NCI-H69 (cell line): ENCODE measurements around the gene KARS1.
A peak's percentile ranks its signal among the peaks of the same experiment; 100 is the strongest.
"Not testable (repeated sequence)": the region's sequence is repeated elsewhere in the genome, so short reads cannot be mapped to it uniquely, and the experiment has no call there.

Source experiments
- DNase-seq: peaks from one replicate; lab custom pipeline; 2025; lab: John Stamatoyannopoulos, UW

KARS1 gene

DNA sequence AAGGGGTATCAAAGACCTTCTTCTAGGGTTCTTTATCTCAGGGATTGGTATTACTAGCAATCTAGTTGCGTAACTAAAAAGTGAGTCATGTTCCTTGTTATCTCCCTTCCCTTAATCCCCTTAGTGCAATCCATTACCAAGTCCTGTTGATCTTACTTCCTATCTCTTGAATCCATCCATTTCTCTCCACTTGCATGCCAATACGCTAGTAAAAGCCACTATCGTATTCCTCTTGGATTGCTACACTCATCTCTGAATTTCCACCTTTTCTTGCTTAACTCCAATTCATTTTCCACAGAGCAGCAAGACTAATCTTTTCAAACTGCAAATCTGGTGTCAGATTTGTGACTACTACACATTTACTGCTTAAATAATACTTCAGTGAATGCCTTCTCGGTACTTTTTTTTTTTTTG is 22.5 kb downstream of the KARS1 start:
- no peak for DNase-seq

DNA sequence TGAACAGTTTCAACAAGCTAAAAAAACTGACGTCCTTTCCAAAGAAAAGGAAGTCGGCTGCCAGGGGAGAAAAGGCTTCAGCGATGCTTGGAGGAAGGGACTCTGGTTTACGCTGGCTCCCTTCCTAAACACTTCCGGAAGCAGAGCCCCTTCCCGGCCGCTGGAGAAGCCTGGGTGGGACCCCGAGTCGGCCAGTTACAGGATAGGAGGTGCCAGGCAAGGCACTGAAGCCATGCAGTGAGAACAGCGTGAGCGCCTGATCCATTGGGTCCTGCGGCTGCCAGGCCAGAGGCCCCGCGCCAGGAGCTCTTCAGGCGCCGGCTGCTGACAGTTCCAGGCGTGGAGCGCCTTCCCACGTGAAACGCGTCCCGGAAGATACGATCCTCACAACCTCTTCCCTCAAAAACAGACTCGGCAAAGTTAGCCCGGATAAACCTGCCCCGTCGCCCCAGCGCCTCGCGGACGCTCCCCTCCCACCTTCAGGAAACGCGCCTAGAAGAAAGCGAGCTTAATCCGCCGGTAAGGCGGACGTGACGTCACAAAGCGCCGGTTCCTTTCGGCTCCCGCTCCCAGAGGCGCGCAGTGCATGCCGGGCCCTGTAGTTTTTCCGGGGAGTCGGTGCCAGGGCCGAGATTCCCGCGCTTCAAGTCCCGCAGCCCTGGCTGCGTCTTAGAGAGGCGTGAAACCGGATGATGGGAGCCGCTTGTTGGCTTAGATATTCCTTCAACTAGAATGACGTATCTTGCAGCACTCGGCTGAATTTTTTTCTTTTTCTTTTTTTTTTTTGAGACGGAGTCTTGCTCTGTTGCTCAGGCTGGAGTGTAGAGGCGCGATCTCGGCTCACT is 24.5 kb downstream of the KARS1 start, which contains the start of gene ADAT1:
TSS of gene ADAT1 (minus strand) at position 521 of the 845 bp plus-strand sequence. CDS start 2,482 bp downstream, outside the sequence.
- DNase-seq, result peak; percentile 97

DNA sequence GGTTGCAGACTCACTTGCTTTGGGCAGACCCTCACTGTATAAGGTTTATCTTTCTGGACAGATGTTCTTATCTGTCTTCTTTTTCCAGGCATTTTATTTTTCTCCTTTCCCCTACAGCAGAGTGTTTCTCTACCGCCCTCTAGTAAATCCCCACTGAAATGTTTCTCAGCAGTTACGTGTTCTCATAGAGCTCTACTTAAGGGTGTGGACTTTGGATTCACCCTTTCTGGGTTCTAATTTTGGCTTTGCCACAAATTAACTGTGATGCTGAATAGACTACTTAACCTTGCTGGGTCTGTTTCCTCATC is 26.3 kb downstream of the KARS1 start:
- peak; percentile 56 for DNase-seq

DNA sequence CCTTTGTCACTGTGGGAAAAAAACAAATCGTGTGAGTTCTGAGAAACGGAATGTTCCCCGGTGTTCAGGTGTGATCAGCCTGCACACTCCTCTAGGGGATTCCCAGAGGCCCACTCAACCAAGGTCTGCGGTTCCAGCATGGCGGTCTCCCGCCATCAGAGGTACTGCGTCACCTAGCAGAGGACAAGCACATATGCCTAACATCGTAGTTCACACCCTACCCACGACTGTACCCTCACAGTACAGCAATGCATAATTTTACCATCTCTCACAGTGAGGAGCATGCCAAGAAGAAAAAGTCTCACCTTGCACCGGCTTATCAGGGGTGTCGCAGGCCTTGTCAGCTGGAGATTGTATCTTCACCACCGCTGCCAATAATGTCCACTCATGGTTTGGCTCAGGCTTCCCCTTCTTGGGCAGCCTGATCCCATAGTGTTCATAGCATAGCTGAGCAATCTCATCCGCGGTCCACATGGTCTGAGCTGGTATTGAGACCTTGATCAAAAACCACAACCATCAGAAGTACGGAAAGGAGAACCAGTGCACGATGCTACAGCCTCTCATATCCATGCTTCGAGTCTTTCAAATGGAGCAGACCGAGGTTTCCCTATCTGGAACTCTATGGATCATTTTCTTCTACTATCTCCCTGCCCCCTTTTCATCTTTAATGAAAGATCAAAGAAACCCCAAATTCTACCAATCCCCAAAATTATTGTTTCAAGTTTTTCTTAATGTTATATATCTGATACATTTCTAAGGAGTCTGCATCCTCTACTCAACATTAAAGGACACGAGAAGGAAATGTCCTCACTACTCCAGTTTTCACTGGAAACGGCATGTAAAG is 26.9 kb downstream of the KARS1 start:
- no peak for DNase-seq

DNA sequence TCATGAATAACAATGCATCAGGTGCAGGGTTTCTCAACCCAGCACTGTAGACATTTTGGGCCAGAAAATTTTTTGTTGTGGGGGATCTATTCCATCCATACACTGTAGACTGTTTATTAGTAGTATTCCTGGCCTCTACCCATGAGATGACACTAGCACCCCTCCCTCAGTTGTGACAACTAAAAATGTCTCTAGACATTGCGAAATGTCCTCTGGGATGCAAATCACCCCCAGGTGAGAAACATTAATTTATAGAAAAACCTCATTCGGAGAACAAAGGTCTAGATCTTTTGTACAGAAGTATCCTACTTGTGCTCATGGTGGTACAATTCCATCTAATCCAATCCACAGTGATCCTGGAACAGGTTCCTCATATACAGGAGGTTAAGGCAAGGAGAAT is 28.7 kb downstream of the KARS1 start:
- DNase-seq, result no peak

DNA sequence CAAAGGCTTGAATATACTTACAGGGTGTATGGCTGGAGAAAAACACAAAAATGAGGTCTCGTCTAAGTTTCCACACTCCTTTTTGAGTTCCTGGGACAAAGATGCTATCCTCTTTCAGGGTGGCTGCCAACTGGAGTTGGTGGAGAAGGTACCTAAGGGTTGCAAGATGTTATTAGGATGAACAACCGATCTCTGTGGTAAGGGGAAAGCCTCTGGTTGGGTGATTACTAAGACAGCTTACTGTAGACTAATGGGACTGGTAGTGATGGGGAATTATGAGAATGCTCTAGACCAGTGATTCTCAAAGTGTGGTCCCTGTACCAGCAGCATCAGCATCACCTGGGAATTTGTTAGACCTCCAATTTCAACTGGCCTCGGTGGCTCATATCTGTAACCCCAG is 30.3 kb downstream of the KARS1 start:
- no peak for DNase-seq

DNA sequence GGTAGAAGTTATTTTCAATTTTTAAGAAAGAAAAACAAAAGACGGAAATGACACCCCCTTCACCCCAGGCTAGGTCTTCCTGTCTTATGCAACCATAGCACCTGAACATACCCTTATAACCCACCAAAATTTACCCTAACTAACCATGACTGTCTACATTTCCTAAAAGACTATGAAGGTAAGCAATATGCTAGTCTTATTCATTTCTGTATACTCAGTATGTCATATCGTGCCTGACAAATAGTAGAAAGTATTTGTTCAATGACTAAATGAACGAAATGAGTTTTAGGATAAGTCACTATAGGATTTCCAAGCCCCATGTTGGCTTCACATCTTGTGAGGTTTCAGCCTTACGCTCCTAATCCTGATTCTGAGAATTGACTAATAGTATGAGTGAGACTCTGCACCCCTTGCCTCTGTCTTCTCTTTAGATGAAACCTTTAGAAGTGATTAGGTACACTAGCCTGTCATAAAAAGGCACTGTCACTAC is 30.9 kb downstream of the KARS1 start:
- no peak for DNase-seq

DNA sequence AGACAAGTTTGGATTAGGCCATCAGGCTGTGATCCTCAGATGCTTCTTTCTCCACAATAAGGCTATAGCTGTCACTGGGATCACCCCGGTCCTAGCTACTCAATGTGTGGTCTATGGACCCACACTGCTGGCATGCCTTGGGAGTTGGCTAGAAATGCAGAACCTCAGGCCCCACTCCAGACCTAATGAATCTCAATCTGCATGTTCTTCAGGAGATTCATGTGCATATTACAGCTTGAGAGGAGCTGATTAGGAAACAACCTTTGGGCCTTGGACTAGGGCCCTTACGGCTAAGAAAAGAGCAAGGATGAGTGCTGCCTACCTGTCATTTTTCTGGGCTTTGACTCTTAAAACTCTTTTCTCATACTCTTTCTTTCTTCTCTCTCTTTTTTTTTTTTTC is 31.8 kb downstream of the KARS1 start:
- DNase-seq, result no peak

DNA sequence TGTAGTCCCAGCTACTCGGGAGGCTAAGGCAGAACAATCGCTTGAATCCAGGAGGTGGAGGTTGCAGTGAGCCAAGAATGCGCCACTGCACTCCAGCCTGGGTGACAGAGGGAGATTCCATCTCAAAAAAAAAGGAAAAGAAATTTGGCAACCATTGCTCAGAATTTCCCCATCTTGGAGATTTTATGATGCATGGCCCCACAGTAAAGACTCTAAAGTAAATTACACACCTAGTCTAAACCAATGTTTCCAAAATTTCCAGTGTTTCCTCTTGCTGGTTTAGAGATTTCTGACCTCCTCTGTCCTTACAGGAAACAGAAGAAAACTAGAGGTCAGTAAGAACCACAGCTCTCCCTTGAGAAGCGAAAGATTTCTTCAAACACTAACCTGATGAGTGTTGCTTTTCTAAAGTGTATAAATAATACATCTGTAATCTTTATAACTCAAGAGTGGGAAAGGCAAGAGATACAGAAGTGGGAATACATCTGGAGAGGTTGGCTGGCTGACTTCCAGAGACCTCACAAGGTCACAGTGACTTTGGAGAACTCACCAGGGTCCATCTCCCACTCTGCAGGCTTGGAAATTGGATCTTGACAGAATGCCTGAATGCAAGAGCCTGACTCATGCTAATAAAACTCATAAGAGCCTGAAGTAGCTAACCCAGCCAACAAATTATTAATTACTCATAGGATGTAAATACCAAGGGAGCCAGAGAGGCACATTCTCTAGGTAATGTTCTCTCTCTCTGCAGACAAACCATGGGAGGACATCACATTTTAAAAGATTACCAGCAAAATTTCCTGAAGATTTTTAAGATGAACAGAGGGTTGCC is 33.2 kb downstream of the KARS1 start:
- no peak for DNase-seq

DNA sequence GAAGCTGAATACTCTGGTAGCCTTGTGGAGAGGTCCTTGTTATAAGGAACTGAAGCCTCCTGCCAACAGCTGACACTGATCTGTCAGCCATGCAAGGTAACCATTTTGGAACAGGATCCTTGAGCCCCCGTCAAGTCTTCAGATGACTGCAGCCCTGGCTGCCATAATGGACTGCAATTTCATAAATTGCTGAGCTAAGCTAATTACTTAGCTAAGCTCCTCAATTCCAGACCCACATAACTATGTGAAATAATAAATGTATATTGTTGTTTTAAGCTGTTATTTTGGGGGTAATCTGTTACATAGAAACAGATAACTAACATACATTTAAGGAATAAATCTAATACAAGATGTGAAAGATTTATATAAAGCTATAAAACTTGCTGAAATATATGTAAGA is 41.0 kb downstream of the KARS1 start:
- DNase-seq, result no peak

DNA sequence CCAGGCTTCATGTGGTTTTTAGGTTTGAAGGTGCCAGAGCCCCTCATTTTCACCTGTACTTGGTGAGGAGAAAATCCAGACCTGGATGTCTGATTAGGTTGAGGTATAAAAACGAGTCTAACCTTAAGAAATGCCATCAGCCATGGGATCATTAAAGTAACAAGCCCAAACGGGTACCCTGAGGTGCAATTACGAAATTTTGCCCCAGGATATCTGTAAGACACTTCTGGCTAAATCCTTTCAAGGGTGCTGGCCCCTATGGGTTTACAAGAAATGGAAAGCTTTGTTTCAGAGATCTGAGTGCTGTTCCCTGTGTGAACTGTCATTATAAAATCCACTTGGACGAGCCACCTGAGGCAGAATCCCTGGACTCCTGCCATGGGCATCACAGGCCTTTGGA is 44.2 kb downstream of the KARS1 start:
- DNase-seq, result no peak

DNA sequence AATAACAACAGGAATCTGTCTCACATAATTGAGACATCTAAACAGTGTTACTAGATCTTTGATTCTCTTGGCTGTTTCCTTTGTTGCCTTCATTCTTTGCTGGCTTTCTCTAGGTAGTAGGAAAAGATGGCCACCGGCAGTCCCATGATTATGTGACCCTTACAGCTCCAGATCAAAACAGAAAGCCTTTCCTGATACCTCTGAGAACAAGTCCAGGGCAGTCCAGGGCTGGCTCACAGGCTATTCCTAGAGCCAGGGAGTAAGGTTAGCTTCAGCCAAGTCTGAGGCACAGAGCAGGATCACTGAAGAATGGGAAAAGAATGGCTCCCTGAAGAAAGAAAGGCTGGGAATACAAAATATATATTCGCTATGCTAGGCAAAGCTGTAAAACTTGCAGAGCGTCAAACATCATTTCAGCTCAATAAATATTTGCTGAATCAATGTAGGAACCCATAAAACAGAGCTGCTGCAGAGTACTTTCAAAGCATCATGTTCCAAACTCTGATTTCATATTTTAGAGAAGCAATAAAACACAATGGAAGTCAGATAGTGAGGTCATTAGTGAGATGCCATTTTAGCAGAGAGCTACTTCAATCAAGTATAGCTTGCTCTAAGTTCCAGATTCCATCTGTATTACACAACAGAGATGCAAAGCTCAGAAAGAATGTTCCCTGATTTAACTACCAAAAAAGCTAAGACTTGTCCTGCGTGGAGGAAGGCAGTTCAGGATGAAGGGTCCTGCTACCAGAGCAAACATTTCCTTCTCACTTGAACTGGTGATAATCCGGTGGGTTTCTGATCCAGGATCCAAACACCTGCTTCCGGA is 47.8 kb downstream of the KARS1 start:
- no peak for DNase-seq

DNA sequence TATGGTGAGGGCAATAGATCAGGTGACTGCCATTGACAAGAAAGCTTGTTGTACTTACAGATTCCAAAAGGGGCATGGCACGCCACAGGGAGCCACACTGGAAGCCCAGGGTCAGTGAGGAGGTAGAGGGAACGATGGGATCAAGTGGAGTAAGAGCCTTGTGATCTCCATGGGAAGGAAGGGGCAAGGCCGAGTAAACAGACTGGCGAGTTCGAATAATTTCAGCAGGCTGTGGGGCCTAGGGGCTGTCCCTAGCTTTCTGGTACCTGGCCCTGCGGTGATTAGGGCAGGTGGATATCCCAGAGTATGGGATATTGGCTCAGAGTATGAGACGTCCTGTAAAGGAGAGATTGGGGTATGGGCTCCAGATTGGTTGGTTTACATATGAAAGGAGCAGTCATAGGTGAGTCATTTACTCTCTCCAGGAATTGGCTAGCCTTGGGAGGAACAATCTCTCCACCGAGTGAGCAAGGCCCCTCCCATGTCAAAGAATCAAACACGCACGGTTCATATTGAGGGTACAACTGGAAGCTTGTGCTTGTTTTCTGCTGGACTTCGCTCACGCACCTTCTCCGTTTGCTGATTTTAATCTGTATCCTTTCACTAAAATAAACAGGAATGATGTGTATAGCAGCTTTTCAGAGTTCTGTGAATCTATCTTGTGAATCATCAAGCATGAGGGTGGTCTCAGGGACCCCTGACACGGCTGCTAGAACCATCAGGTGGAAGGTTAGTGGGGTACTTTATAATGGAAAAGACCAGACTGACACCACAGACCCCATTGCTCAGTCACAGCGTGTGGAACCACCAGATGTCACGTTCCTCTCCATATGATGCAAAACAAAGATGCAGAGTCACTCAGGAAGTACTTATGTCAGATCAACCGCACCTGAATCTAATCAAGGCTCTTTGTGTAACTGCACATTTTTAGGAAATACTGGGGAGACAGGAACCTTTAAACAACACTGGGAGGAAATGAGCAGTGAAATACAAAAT is 53.3 kb downstream of the KARS1 start:
- no peak for DNase-seq

DNA sequence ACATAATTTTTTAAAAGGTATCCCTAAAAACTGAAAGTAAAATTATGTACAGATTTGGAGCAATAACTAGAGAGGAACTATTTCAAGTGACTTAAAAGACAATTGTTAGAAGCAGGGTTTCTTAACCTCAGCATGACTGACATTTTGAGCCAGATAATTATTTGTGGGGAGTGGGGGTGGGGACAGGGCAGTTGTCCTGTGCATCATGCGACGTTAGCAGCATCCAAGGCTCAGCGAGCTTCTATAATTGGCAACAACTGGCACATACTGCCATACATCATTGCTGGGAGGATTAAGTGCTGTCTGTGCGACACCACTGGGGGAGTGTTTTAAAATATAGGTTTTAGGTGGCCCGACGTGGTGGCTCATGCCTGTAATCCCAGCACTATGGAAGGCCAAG is 54.2 kb downstream of the KARS1 start:
- DNase-seq, result no peak

DNA sequence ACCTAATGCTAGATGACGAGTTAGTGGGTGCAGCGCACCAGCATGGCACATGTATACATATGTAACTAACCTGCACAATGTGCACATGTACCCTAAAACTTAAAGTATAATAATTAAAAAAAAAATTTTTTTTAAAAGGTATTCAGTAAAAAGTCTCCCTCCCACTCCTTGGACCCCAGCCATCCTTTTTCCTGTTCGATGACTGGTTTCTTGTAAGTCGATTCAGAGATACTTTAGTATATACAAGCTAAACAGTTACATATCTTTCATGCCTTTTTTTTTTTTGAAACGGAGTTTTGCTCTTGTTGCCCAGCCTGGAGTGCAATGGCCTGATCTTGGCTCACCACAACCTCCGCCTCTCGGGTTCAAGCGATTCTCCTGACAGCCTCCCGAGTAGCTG is 55.5 kb downstream of the KARS1 start:
- not testable (repeated sequence) for DNase-seq

DNA sequence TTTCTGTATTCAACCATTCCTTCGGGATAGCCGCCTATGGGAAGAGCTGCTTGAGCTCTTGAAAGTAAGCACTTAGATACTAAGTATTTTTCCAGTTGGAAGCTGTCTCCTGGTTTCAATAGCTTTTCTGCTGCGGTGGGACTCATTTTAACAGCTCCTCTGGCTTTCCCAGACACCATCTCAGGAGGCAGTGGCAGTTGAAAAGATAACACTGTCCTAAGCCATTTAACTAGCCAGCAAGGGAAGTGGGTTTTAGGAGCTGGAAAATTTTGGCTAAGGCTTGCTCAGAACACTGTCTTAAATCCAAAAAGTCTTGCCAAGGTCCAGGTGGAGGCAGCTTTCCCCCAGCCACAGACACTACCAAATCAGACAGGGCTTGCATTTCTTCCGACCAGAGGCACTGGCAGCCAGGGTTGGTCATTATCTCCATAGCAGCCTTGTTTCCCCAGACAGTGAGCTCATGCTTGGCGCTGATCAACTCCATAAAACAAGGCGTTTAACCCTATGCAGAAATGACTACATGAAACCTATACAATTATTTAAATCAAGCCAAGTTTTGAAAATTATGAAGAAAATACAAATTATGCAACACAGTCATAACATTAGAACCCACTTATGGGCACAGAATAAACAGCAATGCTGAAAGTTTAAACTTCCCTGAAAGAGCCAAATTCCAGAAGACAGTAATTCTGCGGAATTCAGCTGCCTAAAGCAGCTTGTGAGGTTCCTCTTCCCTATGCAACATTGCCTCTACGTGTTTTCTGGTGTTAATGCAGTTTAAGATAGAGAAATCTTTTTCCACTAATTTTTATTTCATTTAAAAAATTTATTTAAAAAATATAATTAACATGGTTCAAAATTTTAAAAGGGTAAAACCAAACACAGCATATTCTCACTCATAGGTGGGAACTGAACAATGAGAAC is 56.3 kb downstream of the KARS1 start:
- peak; percentile 7 for DNase-seq

DNA sequence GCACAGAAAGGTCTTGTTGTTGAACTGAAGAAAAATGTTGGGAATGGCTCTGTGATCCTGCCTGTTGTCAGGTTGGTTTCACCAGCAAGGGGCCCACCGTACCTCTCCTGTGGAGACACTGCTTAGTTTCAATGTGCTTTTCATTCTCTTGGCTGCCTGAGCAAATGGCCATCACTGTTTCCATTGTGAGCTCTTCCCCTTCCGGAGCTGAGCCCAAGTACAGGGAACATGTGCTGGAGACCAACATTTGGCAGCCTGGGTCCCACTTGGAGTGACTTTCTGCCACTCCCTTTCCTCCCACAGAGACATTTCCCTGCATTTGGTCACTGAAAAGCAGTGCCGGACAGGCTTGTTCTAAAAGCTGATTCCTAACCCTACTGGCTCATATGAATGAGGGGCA is 58.2 kb downstream of the KARS1 start:
- no peak for DNase-seq

DNA sequence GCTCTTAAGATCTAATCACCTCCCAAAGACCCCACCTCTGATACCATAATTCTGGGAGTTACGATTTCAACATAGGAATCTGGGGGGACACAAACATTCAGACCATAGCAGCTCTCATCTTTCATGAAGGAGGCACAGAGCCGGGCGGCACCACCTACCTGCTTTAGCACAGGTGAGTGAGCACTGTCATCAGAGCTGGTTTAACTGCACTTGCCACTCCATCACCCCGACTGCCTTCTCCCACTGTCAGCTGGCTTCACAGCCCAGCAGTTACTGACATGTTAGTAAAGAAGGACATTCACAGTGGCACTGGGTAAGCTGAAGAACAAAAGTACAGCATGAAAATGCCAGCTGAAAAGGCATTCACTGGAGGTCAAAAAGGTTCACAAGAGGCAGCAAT is 58.7 kb downstream of the KARS1 start:
- no peak for DNase-seq

DNA sequence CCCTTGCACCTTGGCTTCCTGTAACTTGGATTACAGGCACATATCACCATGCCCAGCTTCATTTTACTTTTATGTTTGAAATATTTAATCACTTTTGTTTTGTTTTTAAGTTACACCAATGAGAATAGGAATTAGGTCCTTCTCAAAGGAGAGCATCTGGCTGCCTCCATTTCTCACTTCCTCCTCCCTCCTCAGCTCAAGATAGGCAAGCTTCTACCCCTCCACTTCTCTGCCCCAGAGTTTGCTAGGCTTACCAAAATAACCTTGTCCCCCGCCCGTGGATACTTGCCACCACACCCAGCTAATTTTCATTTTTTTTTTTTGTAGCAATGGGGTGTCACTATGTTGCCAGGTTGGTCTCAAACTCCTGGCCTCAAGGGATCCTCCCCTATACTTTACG is 63.4 kb downstream of the KARS1 start:
- DNase-seq, result no peak
